Inflammatory macrophage treated with lipopolysaccharide for 4 hours (primary cell): Measurements from ENCODE around the gene CTNNBL1.

Source experiments
- DNase-seq: peaks from one replicate; pipeline ENCODE4 v3.0.0-alpha.2; 2020

CTNNBL1 gene

DNA sequence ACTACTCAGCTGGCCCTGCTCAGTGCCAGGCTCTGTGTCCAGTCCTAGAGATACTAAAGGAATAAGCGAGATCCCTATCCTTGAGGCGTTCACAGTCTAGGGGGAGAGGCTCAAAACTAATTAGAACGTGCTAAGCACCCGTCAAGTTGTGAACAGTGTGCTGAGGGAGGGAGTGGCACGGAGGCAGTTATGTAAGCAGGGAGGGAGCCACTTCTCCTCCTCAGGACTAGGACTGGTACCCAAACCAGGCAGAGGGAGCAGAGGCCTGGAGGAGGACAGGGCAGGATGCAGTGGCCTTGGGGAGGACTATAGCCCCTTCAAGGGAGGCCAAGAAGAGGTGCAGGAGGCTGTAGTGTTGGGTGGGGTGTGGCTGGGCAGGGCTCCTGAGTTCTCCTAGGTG is 169.5 kb downstream of the CTNNBL1 start:
- DNase-seq: no peak

DNA sequence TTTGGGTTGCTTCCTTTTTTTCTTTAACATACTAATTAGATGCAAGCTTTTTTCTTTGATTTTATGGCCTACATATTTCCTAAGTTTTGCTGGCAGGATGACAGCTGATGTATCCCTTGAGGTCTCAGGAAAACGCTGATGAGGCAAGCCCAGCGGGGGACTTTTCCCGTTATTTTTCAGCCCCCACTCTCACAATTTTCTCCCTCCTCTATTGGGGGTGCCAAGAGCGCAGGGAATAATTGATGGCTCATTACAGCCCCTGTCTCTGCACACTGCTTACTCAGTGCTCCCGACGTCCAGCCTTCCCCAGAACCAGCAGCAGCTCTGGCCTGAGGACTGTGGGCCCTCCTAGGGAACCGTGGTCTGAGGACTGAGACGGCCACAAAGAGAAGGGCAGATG is 170.5 kb downstream of the CTNNBL1 start:
- no peak for DNase-seq

DNA sequence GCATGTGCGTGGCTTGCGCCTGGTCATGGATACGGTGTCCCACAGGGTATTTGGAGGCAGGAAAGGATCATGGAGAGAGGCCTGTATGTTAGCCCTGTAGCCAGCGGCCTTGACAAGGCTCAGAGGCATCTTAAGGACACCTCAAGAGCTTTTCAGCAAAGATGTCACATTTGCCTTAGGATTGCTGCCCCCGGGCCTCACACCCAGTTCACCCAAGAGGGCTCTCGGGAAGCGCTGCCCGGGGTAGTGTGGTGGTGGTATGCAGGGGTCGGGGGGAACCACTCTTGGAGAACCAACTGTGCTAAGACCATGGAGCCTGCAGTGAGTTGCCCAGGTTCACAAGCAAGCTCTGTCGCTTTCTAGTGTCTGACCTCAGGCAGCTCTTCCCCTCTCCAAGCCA is 172.2 kb downstream of the CTNNBL1 start:
- no peak for DNase-seq

DNA sequence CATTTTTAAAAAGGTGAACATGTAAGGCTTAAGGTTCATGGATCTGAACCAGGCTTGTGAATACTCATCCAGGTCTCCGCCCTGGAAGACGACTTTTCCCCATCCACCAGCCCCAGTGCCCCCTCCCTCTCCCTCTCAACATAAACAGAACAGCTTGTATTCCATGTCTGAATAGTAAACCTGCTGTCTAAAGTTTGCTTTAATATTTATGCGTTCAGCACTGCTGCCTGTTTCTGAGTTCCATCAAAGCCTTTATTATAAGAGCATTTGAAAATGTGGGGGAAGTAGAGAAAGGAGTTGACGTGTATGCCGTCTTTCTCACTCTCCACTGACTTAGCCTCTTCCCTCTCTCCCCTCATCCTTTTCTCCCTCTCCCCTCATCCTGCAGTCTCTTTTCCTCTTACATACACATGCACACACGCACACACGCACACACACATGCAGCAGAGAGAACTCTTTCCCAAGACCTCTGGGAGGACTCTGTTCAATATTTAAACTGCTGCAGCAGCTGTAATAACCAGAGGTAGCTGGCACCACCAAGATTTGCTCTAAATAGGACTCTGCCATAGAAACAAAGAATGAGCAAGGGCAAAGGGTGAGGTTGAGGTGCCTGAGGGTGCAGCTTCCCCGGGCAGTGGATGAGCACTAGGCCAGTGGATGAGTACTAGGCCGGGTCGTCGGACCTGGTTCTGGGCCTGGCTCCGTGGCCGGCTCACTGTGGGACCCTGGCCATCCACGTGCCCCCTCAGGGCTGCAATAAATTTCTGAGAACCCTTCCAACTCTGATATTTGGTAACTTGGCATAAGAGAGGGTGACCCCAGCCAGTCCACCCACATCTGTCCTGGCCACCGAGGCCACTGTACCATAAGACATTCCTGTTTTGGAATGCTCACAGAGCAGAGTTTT is 173.7 kb downstream of the CTNNBL1 start:
- no peak for DNase-seq

DNA sequence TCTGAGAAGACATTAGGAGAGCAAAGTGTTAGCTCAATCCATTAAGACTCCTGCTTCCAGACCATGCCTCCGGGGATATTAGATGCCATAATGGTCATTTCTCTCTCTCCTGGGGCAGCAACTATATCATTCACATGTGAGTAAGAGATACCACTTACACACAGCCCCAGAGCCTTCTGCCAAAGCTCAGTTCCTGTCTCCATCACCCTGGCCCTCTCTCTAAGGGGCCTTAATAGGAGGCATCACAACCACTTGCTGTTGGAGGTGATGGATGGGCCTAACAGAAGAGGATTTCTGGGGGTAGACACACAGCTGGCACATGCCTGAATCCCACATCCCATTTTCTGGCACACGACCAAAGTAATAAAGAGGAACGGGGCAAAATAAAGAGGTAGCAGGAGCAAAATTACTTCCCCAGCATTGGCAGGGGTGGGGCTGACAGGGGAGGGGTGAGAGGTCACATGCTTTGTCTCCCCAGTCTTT is 175.1 kb downstream of the CTNNBL1 start:
- no peak for DNase-seq

DNA sequence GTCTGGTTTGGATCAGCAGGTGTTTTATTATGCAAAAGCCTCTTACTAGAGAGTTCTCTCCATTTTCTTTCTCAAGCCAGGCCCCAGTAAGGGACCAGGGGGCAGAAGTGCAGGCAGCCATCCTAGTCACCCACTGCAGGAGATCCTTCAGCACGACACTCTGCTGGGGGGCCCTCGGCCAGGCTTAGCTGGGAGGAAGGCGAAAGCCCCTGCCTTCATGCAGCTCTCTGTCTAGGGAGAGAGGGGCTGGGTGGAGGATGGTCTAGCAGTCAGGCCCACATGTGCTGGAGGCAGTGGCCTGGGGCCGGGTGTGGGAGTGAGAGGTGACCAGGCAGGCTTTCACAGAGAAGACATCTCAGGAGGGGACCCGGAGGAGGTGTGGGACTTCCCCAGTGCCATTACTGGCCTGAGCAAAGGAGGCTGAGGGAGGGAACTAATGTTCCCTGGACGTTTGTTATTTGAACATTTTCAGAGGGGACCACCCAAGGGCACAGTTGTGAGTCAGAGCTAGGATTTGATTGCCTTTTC is 175.6 kb downstream of the CTNNBL1 start:
- no peak for DNase-seq

DNA sequence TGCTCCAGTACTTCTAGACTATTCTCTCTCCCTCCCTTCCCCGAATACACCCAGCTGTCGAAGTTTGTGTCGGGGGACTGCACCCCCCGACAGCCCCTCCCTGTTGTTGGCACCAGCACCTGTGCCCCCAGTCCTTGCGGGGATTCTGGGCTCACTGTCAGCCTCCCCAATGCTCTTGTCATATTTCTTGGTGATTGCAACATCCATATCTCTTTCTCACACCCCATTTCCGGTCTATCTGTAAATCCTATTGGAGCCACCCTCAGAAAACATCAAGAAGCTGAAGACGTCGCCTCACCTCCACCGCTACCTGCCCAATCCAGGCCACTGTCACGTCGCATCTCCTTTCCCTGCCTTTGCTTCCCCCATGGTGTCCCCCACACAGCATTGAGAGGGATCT is 176.5 kb downstream of the CTNNBL1 start:
- no peak for DNase-seq

DNA sequence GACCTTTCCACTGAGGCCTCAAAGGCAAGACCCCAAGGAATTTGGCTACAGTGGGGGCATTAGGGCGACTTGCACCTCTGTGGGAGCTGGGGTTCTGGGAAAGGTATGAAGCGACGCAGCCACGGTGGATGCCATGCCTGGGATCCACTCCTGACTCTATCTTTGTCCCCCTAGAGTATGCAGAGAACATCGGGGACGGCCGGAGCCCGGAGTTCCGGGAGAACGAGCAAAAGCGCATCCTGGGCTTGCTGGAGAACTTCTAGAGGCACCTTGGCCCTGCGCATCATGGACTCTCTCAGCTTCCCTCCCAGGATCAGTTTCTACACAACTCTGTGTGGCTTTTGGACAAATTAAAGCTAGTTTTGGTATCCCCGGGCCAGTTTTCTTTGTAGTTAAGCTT is 177.9 kb downstream of the CTNNBL1 start:
- DNase-seq: no peak

DNA sequence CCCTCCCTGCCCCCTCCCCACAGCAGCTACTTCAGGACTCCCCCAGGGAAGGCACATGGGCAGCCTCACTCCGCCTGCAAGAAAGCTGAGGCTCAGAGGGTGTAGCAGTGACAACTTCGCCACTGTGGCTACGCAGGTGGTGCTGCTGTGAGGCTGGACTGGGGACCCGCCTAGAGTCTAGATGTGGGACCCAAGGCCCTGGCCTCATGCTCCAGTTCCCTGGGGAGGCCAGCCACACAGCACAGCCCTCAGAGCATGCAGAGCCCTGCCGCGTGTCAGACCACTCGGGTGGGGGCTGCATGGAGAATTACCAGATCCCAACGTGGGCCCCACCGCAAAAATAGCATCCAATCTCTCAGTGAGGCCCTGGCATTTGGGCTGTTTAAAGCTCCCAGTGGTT is 178.3 kb downstream of the CTNNBL1 start:
- DNase-seq: no peak

DNA sequence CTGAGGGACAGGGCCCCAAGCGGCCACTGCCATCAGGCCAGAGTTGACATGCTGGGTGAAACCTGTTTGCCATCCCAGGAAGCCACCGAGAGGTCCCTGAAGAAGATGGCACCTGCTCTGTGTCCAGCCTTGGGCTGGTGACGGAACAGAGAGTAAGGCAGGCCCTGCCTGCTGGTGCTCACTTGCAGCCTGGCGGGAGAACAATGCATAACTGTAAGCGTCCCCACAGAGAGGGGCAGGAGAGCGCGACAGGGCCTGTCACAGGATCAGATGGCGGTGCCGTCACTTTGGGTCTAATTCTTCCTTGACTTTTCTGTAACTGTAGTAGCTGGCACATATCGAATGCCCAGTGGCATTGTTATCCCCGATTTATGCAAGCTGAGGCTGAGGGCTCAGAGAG is 180.1 kb downstream of the CTNNBL1 start:
- DNase-seq: no peak

DNA sequence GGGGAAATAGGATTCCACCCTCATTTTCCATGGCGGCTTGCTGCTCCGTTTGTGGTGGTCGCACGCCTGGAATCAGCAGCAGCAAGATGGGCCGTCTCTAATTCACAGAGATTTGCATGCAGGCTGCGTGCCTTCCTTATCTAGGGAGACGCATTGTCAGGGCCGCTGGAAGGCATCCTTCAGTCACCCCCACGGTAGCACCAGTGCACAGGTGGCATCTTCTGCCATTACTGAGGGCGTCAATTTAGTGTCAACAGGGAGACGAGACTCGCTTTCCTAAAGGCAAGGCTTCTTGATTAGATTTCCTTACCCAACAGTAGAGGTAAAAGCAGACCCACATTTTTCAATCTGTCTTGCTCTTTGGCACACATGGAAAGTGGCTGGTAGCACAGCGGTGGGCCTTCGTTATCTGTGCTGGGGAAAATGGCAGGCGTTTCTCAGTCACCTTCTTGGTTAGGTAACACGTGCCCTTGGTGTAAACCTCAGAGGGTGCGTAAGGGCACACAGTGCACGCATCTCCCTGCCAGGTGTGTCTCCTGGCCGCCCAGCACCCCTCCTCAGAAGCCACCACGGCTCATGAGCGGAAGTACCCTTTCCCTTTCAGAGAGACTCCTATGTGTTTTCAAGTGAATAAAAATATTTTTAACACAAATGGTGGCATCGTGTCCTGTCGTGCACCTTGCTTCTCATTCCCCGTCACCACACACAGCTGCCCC is 181.8 kb downstream of the CTNNBL1 start:
- no peak for DNase-seq

DNA sequence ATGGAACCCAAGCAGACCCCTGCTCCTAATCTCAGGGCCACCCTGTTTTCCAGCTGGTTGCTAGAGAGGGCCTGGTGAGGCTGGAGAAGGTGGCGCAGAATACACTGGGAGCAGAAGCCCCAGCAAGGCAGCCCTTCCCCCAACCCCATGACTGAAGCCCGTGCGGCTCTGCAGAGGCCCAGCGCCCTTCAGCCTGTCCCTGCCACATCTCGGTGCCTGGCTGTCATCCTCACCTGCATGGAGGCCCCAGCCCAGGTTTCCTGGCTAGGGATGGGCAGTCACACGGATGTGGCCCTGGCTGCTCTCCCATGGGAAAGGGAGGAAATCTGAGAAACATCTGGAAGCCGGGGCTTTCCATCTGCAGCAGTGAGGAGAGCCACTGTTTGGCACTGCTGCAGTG is 183.0 kb downstream of the CTNNBL1 start:
- DNase-seq: no peak

DNA sequence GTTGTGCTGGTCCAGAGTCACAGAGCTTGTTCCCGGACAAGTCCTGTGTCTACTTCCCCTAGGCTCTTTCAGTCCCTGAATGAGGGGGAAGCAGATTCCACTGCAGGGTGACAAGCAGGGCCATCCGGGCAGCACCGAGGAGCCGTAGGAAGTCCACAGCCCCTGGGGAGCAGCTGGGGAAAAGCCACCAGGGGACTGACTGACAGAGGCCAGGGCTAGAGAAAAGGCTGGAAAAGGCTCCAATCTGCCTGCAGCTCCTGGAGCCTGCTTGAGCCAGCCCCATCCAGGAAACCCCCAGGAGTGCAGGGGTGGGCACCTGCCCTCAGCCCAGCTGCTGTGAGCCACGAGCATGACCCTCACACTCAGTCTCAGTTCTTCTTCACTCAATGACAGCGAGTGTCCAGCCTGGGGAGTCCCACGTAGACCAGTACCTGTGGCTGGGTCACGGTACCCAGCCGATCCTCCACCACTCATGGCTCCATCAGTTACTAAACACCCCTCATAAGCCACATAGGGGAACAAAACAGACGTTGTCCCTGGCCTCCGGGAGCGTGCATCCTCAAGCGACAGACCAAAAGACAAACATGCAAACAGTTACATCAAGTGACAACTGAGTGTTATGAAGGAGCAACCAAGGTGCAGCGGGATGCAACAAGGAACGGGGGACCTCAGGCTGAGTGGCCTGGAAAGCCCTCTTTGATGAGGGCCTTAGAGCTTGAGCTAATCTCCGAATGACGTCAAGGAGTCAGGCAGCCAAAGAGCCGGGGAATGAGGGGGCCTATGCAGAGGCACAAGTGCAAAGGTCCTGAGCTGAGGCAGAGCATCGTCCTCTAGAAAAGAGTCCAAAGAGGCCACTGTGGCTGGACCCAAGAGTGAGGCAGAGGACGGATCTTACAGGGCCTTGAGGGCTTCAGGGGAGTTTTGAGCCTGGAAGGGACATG is 184.3 kb downstream of the CTNNBL1 start:
- no peak for DNase-seq

DNA sequence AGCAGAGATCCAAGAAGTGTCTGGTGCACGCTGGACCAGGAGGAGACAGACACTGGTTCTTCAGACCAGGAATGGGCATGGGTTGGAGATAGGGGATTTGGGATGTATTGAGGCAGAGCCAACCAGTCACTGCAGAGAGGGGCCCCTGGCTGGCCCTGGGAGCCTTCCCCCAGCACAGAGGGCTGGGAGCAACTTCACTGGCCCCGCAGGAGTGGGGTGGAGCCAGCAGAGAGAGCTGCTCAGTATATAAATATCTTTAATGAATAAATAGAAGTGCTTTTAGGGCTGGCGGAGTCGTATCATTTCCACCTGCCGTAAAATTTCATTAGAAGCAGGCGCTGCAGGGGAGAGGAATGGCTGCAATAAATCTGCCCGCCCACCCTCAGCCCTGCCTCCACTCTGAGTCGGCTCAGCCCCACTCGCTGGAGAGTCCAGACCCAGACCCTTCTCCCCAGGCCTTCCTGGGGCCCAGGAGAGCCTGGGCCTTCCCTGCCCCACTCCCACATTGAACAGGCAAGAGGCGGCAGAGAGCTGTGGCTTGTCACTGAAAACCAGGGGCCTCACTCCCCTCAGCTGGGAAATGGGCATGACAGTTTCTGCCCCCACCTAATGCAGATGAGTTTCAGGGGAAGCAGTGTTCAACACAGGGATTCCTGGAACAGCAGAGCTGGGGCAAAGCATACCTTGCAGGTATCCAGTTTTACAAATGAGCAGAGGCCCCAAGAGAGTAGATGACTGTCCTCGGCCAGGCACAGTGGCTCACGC is 185.2 kb downstream of the CTNNBL1 start:
- no peak for DNase-seq

DNA sequence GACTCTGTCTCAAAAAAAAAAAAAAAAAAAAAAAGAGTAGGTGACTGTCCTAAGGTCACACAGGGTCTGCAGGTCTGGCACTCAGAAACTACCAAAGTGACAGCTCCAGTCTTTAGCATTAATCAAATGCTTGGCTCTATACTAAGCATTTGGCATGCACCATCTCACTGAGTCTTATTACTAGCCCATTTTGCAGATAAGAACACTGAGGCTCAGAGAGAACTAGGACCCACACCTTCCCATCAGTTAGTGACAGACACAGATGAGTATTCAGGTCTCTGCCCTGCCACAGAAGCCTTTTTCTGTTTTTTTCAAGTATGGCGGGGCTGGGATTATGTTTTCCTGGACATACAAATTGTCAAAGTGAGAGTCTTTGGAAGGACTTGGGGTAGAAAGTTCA is 186.0 kb downstream of the CTNNBL1 start:
- DNase-seq: no peak

DNA sequence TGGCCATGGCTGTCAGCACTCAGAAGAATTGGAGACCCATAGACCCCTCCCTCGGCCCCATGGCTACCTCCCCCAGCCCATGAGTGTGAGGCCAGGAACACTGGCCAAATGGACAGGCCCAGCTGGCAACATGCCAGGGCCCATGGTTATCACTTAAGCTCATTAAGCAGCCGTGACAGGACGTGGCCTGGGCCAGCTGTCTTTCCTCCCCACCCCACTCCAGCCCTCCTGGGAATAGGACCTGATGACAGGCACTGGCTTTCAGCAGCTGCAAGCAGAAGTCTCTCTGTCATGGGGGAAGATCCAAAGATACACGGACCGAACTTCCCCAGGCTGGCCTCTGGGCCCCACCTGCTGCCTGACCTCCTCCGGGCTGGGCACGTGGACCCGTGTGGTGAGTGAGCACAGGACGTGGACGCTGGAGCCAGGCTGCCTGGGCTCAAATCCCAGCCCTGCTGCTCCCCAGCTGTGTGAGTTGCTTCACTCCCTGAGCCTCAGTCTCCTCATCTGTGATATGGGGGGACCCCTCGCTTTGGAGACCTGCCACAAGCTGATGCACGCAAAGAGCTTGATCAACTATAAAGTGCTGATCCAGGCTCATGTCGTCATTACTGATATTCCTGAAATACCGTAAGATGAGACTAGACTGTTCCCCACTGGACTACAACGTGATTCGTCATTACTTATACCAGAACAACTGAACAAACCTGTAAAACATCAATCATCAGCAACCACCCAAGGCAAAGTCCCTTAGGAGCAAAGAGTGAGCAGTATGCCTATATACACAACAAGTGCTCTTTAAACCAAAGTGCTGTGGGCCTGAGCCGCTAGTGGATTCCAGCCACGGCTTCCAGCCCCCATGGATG is 187.1 kb downstream of the CTNNBL1 start:
- DNase-seq: no peak

DNA sequence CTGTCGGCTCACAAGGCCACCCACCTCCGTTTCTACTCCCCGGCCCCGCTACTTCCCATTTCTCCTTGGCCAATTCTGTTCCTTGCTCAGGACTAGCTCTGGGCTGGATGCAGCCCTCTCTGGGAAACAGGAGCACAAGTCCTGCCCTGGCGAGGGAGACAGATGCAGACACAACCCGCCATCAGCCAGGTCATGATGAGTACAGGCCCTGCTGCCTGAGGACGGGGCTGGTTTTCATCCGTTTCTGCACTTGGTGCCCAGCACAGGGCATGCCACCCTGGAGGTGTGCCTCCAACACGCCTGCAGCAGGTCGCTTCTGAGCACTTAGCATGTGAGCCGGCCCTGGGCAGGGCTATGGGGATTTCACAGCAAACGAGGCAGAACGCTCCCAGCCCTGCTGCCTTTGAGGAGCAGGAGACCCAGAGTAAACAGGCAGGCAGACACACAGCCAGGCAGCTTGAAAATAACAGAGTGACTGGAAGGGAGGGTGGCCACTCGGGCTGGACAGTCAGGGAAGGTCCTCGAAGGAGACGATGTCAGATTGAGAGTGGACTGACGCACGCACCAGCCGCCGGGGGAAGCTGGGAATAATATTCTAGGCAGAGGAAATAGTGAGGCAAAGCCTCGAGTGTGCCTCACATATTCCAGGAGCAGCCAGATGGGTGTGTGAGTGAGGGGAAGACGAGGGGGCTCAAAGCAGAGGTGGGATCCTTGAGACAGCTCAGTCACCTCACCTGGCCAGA is 187.9 kb downstream of the CTNNBL1 start:
- no peak for DNase-seq

DNA sequence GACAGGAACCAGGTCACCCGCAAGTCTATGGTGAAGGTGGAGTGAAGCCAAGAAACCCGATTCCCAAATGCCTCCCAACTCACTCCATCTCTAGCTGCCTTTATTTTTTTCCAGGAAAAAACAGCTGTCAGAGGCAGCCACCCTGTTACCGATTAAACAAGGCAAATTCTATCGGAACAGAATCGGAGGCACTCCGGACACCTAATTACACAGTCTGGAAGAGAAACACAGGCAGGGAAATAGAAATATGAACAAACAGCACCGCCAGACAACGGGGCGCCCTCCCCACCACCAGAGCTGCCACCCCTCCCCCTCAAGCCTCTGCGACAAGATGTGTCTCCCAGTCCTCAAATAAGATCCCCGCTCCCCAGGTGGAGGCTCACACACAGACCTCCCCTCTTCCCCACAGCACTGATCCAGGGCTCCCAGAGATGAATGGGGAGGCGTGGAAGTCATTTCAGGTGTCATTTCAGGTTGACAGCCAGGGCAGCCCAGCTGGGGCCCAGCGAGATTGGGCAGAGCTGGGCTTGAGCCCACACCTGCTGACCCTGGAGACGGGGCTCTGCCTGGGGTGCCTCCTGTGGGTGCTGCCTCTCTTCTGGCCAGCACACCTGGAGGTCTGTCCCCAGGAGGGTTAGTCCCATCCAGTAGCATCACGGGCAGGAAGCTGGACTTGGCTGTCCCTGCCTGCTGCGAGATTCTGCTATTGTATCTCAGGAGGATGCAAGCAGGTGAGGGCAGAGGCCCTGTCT is 189.3 kb downstream of the CTNNBL1 start:
- DNase-seq: no peak

DNA sequence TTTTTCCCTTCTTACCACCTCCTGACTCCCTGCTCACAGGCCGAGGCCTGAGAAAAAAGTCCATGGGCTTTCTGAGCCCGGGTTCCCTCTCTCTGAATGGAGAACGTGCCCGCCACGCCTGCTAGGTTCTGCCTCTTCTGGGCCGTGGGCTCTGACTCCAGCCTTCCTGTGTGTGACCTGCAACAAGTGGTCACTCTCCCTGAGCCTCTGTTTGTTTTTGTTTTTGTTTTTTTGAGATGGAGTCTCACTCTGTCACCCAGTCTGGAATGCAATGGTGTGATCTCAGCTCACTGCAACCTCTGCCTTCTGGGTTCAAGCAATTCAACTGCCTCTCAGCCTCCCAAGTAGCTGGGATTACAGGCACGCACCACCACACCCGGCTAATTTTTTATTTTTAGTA is 191.2 kb downstream of the CTNNBL1 start:
- DNase-seq: no peak
